K562 (cell line): ENCODE results near the gene NRG3. TPM values are rescaled to one million over a fixed set of nuclear protein-coding genes. Genes with fewer than 3 reads are reported as not detected.

ENCODE experiments used
- ATAC-seq: fragments of 200-7000 bp; cut with Tn5 transposase; 3 replicates; pipeline ENCODE4 v1.9.1; 2020; ENCODE audit warnings: moderate library complexity
- BruUV-seq: library from RNA; stranded (reverse); fragments of 400-500 nt; replicated peaks from 2 replicates; lab custom pipeline; 2021; lab: Mats Ljungman, UMichigan
- CTCF ChIA-PET: fragments of 300-600 bp; formaldehyde crosslinking; extraction: SDS; loops from one replicate; lab custom pipeline; 2021; ENCODE audit warnings: low intra/inter-chr PET ratio; lab: Yijun Ruan, JAX
- POLR2A ChIA-PET: fragments of 300-600, 350-650 bp; sonication (Branson Sonifier 250); formaldehyde crosslinking; extraction: SDS; loops from one replicate; lab custom pipeline; 2021; ENCODE audit warnings: antibody characterized with exemption, inconsistent platforms; lab: Yijun Ruan, JAX
- DNase-seq, 4 experiments: peaks; one replicate each; pipeline versions ENCODE4 v3.0.0 to v3.0.0-alpha.2; 2011 to 2018; ENCODE audit warnings: low spot score in 3 of 4, mixed read lengths in 3 of 4; ENCODE audit errors: extremely low read depth in 1 of 4
- FAIRE-seq: peaks from 2 replicates; lab custom pipeline; 2011; peaks lifted over from hg19 to GRCh38; lab: Jason Lieb, UNC
- H2AFZ ChIP-seq: 2 replicates; pipeline ENCODE4 v1.6.0; 2011; ENCODE audit warnings: low read depth, low read length, control low read depth, inconsistent platforms
- H3K27ac ChIP-seq: fragments of 200-600 bp; 3 replicates; pipeline ENCODE4 v1.8.0; 2011; ENCODE audit warnings: low read depth, mild to moderate bottlenecking, control low read depth, inconsistent platforms, low read length, moderate library complexity, mixed read lengths; ENCODE audit errors: extremely low read depth
- H3K27me3 ChIP-seq, 2 experiments: fragments of 300-600 bp in 1 of 2; 2 replicates in 1 of 2; 3 replicates in 1 of 2; pipeline versions ENCODE4 v1.6.0 to v1.8.0; 2011; ENCODE audit warnings: inconsistent platforms in 2 of 2, low read length in 2 of 2, mild to moderate bottlenecking in 1 of 2, mixed read lengths in 1 of 2, moderate library complexity in 1 of 2; ENCODE audit not compliant: control insufficient read depth in 2 of 2, insufficient read depth in 2 of 2
- H3K36me3 ChIP-seq: fragments of 300-600 bp; 3 replicates; pipeline ENCODE4 v1.8.0; 2011; ENCODE audit warnings: mild to moderate bottlenecking, low read length, inconsistent platforms; ENCODE audit not compliant: control insufficient read depth, insufficient read depth
- H3K4me1 ChIP-seq, 2 experiments: fragments of 200-600 bp in 1 of 2; replicated peaks in 1 of 2; 2 replicates in 1 of 2; 3 replicates in 1 of 2; pipeline versions ENCODE4 v1.5.1 to v1.8.0; 2011; ENCODE audit warnings: inconsistent platforms in 2 of 2, low read length in 2 of 2, mild to moderate bottlenecking in 1 of 2, mixed read lengths in 1 of 2, moderate library complexity in 1 of 2; ENCODE audit not compliant: control insufficient read depth in 2 of 2, insufficient read depth in 2 of 2
- H3K4me2 ChIP-seq: 2 replicates; pipeline ENCODE4 v1.6.1; 2011; ENCODE audit warnings: low read length, control low read depth, inconsistent platforms, mixed read lengths; ENCODE audit not compliant: insufficient read depth
- H3K4me3 ChIP-seq: fragments of 200-600 bp; sonication (generic), shearing (Covaris generic); 2 replicates; pipeline ENCODE4 v1.5.1; 2016; ENCODE audit warnings: control low read depth, inconsistent platforms
- H3K79me2 ChIP-seq: fragments of 200-600 bp; 3 replicates; pipeline ENCODE4 v1.8.0; 2011; ENCODE audit warnings: low read length, inconsistent platforms; ENCODE audit not compliant: control insufficient read depth, insufficient read depth
- H3K9ac ChIP-seq, 2 experiments: 2 replicates each; pipeline versions ENCODE4 v1.6.0 to v1.6.1; 2011; ENCODE audit warnings: low read depth in 2 of 2, low read length in 2 of 2, control low read depth in 1 of 2, inconsistent platforms in 1 of 2, mild to moderate bottlenecking in 1 of 2, mixed read lengths in 1 of 2; ENCODE audit not compliant: insufficient read depth in 1 of 2
- H3K9me1 ChIP-seq: one replicate; pipeline ENCODE4 v1.6.0; 2011; ENCODE audit warnings: inconsistent platforms, mild to moderate bottlenecking, low read length, moderate library complexity; ENCODE audit not compliant: control insufficient read depth, insufficient read depth
- H3K9me3 ChIP-seq: replicated peaks from 2 replicates; pipeline ENCODE4 v1.5.1; 2011; ENCODE audit warnings: low read depth, low read length, inconsistent platforms; ENCODE audit not compliant: control insufficient read depth, insufficient read depth
- H4K20me1 ChIP-seq: replicated peaks from 2 replicates; pipeline ENCODE4 v1.6.1; 2011; ENCODE audit warnings: low read length, inconsistent platforms, mixed read lengths; ENCODE audit not compliant: control insufficient read depth, insufficient read depth
- BMI1 ChIP-seq: fragments of 150-350 bp; IDR thresholded peaks from 2 replicates; pipeline ENCODE4 v1.6.1; 2014; ENCODE audit warnings: low read length
- DACH1 ChIP-seq: fragments of 450-650 bp; IDR thresholded peaks from 2 replicates; pipeline ENCODE4 v1.6.1; 2018; ENCODE audit not compliant: partially characterized antibody
- HDGF ChIP-seq: fragments of 450-650 bp; IDR thresholded peaks from 2 replicates; pipeline ENCODE4 v1.6.1; 2016
- MYBL2 ChIP-seq, 2 experiments: fragments of 450-650 bp in 1 of 2; sonication (generic) in 1 of 2; formaldehyde crosslinking in 1 of 2; IDR thresholded peaks; 2 replicates each; pipeline versions ENCODE4 v1.6.1 to v1.8.1; 2017 to 2022; ENCODE audit warnings: borderline replicate concordance in 1 of 2, inconsistent platforms in 1 of 2, low read depth in 1 of 2, mild to moderate bottlenecking in 1 of 2, missing genetic modification reagents in 1 of 2, moderate library complexity in 1 of 2
- NCOA4 ChIP-seq: fragments of 450-650 bp; IDR thresholded peaks from 2 replicates; pipeline ENCODE4 v1.6.1; 2018; ENCODE audit warnings: mild to moderate bottlenecking; ENCODE audit not compliant: partially characterized antibody
- NEUROD1 ChIP-seq: fragments of 150-350 bp; IDR thresholded peaks from 2 replicates; pipeline ENCODE4 v1.6.1; 2014; ENCODE audit warnings: borderline replicate concordance, low read length, low read depth; ENCODE audit not compliant: partially characterized antibody
- NR2C2 ChIP-seq, 2 experiments: fragments of 200-800 bp in 1 of 2; sonication (Bioruptor generic) in 1 of 2; sonication (generic) in 1 of 2; formaldehyde crosslinking in 1 of 2; IDR thresholded peaks; 2 replicates each; pipeline versions ENCODE4 v1.6.1 to v1.8.0; 2016 to 2022; ENCODE audit warnings: mild to moderate bottlenecking in 1 of 2, missing compliant biosample characterization in 1 of 2, missing genetic modification characterization in 1 of 2, missing genetic modification reagents in 1 of 2
- PHF20 ChIP-seq: fragments of 450-650 bp; IDR thresholded peaks from 2 replicates; pipeline ENCODE4 v1.6.1; 2018; ENCODE audit not compliant: partially characterized antibody
- SIRT6 ChIP-seq: IDR thresholded peaks from one replicate; pipeline ENCODE4 v1.6.1; 2012; ENCODE audit warnings: low read depth, mild to moderate bottlenecking, control low read depth, inconsistent platforms, low read length, moderate library complexity
- SMARCC2 ChIP-seq: fragments of 450-650 bp; IDR thresholded peaks from 2 replicates; pipeline ENCODE4 v1.6.1; 2017; ENCODE audit warnings: antibody characterized with exemption, moderate library complexity, mild to moderate bottlenecking, low read depth
- SRSF1 ChIP-seq: fragments of 200-400 bp; formaldehyde crosslinking; IDR thresholded peaks from 2 replicates; pipeline ENCODE4 v1.6.1; 2017; ENCODE audit warnings: mild to moderate bottlenecking, low read depth, low read length, moderate library complexity
- STAT5A ChIP-seq: IDR thresholded peaks from 2 replicates; pipeline ENCODE4 v1.6.1; 2012; ENCODE audit warnings: low read length, inconsistent platforms, borderline replicate concordance
- TAF9B ChIP-seq: fragments of 450-650 bp; IDR thresholded peaks from 2 replicates; pipeline ENCODE4 v1.6.1; 2018; ENCODE audit warnings: mild to moderate bottlenecking; ENCODE audit not compliant: partially characterized antibody
- TSC22D4 ChIP-seq: fragments of 450-650 bp; IDR thresholded peaks from 2 replicates; pipeline ENCODE4 v1.6.1; 2016; ENCODE audit warnings: missing genetic modification characterization, missing biosample characterization, control low read depth
- ZEB2 ChIP-seq: fragments of 450-650 bp; IDR thresholded peaks from 2 replicates; pipeline ENCODE4 v1.6.1; 2016
- ZNF551 ChIP-seq: fragments of 250-450 bp; sonication (Bioruptor Pico); IDR thresholded peaks from 2 replicates; pipeline ENCODE4 v1.5.0; 2021; ENCODE audit warnings: mild to moderate bottlenecking, moderate library complexity
- ZNF780A ChIP-seq: fragments of 250-450 bp; sonication (Bioruptor Pico); IDR thresholded peaks from 2 replicates; pipeline ENCODE4 v1.5.0; 2021; ENCODE audit warnings: mild to moderate bottlenecking
- ZNF79 ChIP-seq: fragments of 250-450 bp; sonication (Bioruptor Pico); IDR thresholded peaks from 2 replicates; pipeline ENCODE4 v1.4.0; 2020; ENCODE audit warnings: low read depth, mild to moderate bottlenecking, moderate library complexity
- WGBS: fragments of 100-300 bp; shearing (Covaris generic); methylation state at CpG from one replicate; pipeline ENCODE4 v1.1.6; 2016; ENCODE audit warnings: low coverage, mixed read lengths; ENCODE audit not compliant: insufficient coverage; ENCODE audit errors: missing lambda C conversion rate; 5-methylcytosine and 5-hydroxymethylcytosine counted together
- in situ Hi-C: fragments of 300-500 bp; cut with MboI; formaldehyde crosslinking; loops from 4 replicates; pipeline ENCODE4 v1.15.0; 2018; ENCODE audit warnings: inconsistent platforms, mixed read lengths
- intact Hi-C: fragments of 100-400 bp; cut with micrococcal nuclease; formaldehyde crosslinking; loops from 2 replicates; pipeline ENCODE4 v1.14.2; 2022
- polyA plus RNA-seq, 8 experiments: library from polyadenylated mRNA; depleted of rRNA in 4 of 8; stranded (reverse) in 5 of 8; unstranded in 3 of 8; fragments of >200 nt; fragmentation: Nextera tagmentation in 2 of 8; fragmentation: Illumina TruSeq in 1 of 8; extraction: Ambion mirVana in 2 of 8; extraction: Trizol in 1 of 8; gene quantifications; 2 replicates each; pipeline versions ENCODE4 v1.2.1 to v1.2.3, GENCODE V29; 2011 to 2014; ENCODE audit warnings: inconsistent platforms in 1 of 8, missing spikeins in 1 of 8
- total RNA-seq, 7 experiments: library from RNA; depleted of rRNA in 6 of 7; stranded (reverse); fragments of >200 nt in 6 of 7; fragmentation: Illumina TruSeq in 2 of 7; extraction: Trizol in 2 of 7; gene quantifications; 2 replicates each; pipeline versions ENCODE4 v1.2.1 to v1.2.3, GENCODE V29; 2011 to 2021; ENCODE audit warnings: low replicate concordance in 1 of 7
- TF ChIP-seq, protein P1 (sequence below): fragments of 250-450 bp; sonication (Bioruptor Pico); IDR thresholded peaks from 2 replicates; pipeline ENCODE4 v1.4.0; 2020; ENCODE audit warnings: mild to moderate bottlenecking
- TF ChIP-seq, protein P2 (sequence below): fragments of 450-650 bp; IDR thresholded peaks from 2 replicates; pipeline ENCODE4 v1.6.1; 2016; ENCODE audit warnings: mild to moderate bottlenecking

NRG3 gene
- total and polyA plus RNA-seq, 9 of the 15 experiments (the other 6 are each of a cell fraction or from before 2014, with no cell fraction given) = not detected

DNA sequence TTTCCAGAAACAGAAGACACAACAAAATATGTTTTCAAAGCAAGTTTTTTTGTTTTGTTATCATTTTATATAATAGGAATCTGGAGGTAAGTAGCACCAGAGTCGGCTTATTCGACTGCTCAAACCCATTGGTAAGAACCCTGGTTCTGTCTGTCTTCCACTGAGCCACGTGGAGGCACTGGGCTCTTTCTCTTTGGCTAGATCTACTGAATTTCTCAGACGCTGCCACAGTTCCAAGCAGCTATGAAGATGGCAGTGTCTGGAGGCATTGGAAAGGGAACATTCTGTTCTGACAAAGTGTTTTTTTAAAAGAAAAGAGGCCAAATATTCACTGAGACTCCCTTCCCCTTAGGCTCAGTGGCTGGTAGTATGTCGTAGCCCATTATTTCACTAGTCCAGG, 338.8 kb downstream of the NRG3 start:
- WGBS = 0% methylated on average over 5 of the region's 5 CpGs
- no peaks in the 10 kb centered on the region for H3K9me1 ChIP-seq
- no peaks in the 10 kb centered on the region for H3K36me3 ChIP-seq
- BruUV-seq = no TSS peak
- H3K27me3 ChIP-seq = no peaks in the 10 kb centered on the region
- FAIRE-seq = no peak
- no peak overlapping the region for H3K4me3 ChIP-seq
- no peaks in the 10 kb centered on the region for H3K4me1 ChIP-seq
- H3K9ac ChIP-seq = no peak overlapping the region
- ATAC-seq = no peak
- TF ChIP-seq, protein P1, sequence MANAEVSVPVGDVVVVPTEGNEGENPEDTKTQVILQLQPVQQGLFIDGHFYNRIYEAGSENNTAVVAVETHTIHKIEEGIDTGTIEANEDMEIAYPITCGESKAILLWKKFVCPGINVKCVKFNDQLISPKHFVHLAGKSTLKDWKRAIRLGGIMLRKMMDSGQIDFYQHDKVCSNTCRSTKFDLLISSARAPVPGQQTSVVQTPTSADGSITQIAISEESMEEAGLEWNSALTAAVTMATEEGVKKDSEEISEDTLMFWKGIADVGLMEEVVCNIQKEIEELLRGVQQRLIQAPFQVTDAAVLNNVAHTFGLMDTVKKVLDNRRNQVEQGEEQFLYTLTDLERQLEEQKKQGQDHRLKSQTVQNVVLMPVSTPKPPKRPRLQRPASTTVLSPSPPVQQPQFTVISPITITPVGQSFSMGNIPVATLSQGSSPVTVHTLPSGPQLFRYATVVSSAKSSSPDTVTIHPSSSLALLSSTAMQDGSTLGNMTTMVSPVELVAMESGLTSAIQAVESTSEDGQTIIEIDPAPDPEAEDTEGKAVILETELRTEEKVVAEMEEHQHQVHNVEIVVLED (CRISPR knock-in tag) = no peak
- TF ChIP-seq ZNF780A (no peak), TAF9B (no peak), NCOA4 (no peak), ZNF79 (CRISPR knock-in tag) (no peak), ZNF551 (CRISPR knock-in tag) (no peak), STAT5A (no peak), PHF20 (no peak), SIRT6 (no peak), DACH1 (no peak), SMARCC2 (no peak), SRSF1 (no peak), HDGF (no peak), NR2C2 (CRISPR knock-in tag; IDR thresholded peaks at IDR 0.05) (no peak), NR2C2 (tag; IDR thresholded peaks at IDR 0.05) (no peak), MYBL2 (IDR thresholded peaks at IDR 0.05; ENCODE audit: low read depth) (no peak), MYBL2 (CRISPR knock-in tag; IDR thresholded peaks at IDR 0.05; ENCODE audit: borderline replicate concordance) (no peak), TSC22D4 (no peak), BMI1 (no peak), NEUROD1 (no peak), ZEB2 (no peak)
- TF ChIP-seq, protein P2, sequence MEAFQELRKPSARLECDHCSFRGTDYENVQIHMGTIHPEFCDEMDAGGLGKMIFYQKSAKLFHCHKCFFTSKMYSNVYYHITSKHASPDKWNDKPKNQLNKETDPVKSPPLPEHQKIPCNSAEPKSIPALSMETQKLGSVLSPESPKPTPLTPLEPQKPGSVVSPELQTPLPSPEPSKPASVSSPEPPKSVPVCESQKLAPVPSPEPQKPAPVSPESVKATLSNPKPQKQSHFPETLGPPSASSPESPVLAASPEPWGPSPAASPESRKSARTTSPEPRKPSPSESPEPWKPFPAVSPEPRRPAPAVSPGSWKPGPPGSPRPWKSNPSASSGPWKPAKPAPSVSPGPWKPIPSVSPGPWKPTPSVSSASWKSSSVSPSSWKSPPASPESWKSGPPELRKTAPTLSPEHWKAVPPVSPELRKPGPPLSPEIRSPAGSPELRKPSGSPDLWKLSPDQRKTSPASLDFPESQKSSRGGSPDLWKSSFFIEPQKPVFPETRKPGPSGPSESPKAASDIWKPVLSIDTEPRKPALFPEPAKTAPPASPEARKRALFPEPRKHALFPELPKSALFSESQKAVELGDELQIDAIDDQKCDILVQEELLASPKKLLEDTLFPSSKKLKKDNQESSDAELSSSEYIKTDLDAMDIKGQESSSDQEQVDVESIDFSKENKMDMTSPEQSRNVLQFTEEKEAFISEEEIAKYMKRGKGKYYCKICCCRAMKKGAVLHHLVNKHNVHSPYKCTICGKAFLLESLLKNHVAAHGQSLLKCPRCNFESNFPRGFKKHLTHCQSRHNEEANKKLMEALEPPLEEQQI = no peak
- no peak overlapping the region for H3K4me2 ChIP-seq
- ChIA-PET POLR2A (interaction anchor here (0.6 kb wide), 1 partner anchor 118 kb away, joined by 4 read pairs; no protein-coding TSS in a partner anchor), CTCF (no interaction called here)
- no peaks in the 10 kb centered on the region for H3K79me2 ChIP-seq
- in situ Hi-C loops = no loop called here
- H3K27ac ChIP-seq = no peak overlapping the region
- DNase-seq = no peak
- H3K9me3 ChIP-seq = no peaks in the 10 kb centered on the region
- H2AFZ ChIP-seq = no peak overlapping the region
- H4K20me1 ChIP-seq = no peaks in the 10 kb centered on the region
- intact Hi-C loops = no loop called here
